K562 (cell line): ENCODE measurements around the gene SGPL1. TPM values are rescaled to one million over a fixed set of nuclear protein-coding genes. Genes with fewer than 3 reads are reported as not detected.

Experiments
- ATAC-seq: fragments of 200-7000 bp; cut with Tn5 transposase; 3 replicates; pipeline ENCODE4 v1.9.1; 2020; ENCODE audit warnings: moderate library complexity
- BruUV-seq: library from RNA; stranded (reverse); fragments of 400-500 nt; replicated peaks from 2 replicates; lab custom pipeline; 2021; lab: Mats Ljungman, UMichigan
- CTCF ChIA-PET: fragments of 300-600 bp; formaldehyde crosslinking; extraction: SDS; loops from one replicate; lab custom pipeline; 2021; ENCODE audit warnings: low intra/inter-chr PET ratio; lab: Yijun Ruan, JAX
- POLR2A ChIA-PET: fragments of 300-600, 350-650 bp; sonication (Branson Sonifier 250); formaldehyde crosslinking; extraction: SDS; loops from one replicate; lab custom pipeline; 2021; ENCODE audit warnings: antibody characterized with exemption, inconsistent platforms; lab: Yijun Ruan, JAX
- DNase-seq, 4 experiments: peaks; one replicate each; pipeline versions ENCODE4 v3.0.0 to v3.0.0-alpha.2; 2011 to 2018; ENCODE audit warnings: low spot score in 3 of 4, mixed read lengths in 3 of 4; ENCODE audit errors: extremely low read depth in 1 of 4
- FAIRE-seq: peaks from 2 replicates; lab custom pipeline; 2011; peaks lifted over from hg19 to GRCh38; lab: Jason Lieb, UNC
- H2AFZ ChIP-seq: 2 replicates; pipeline ENCODE4 v1.6.0; 2011; ENCODE audit warnings: low read depth, low read length, control low read depth, inconsistent platforms
- H3K27ac ChIP-seq: fragments of 200-600 bp; 3 replicates; pipeline ENCODE4 v1.8.0; 2011; ENCODE audit warnings: low read depth, mild to moderate bottlenecking, control low read depth, inconsistent platforms, low read length, moderate library complexity, mixed read lengths; ENCODE audit errors: extremely low read depth
- H3K27me3 ChIP-seq, 2 experiments: fragments of 300-600 bp in 1 of 2; 2 replicates in 1 of 2; 3 replicates in 1 of 2; pipeline versions ENCODE4 v1.6.0 to v1.8.0; 2011; ENCODE audit warnings: inconsistent platforms in 2 of 2, low read length in 2 of 2, mild to moderate bottlenecking in 1 of 2, mixed read lengths in 1 of 2, moderate library complexity in 1 of 2; ENCODE audit not compliant: control insufficient read depth in 2 of 2, insufficient read depth in 2 of 2
- H3K36me3 ChIP-seq: fragments of 300-600 bp; 3 replicates; pipeline ENCODE4 v1.8.0; 2011; ENCODE audit warnings: mild to moderate bottlenecking, low read length, inconsistent platforms; ENCODE audit not compliant: control insufficient read depth, insufficient read depth
- H3K4me1 ChIP-seq, 2 experiments: fragments of 200-600 bp in 1 of 2; replicated peaks in 1 of 2; 2 replicates in 1 of 2; 3 replicates in 1 of 2; pipeline versions ENCODE4 v1.5.1 to v1.8.0; 2011; ENCODE audit warnings: inconsistent platforms in 2 of 2, low read length in 2 of 2, mild to moderate bottlenecking in 1 of 2, mixed read lengths in 1 of 2, moderate library complexity in 1 of 2; ENCODE audit not compliant: control insufficient read depth in 2 of 2, insufficient read depth in 2 of 2
- H3K4me2 ChIP-seq: 2 replicates; pipeline ENCODE4 v1.6.1; 2011; ENCODE audit warnings: low read length, control low read depth, inconsistent platforms, mixed read lengths; ENCODE audit not compliant: insufficient read depth
- H3K4me3 ChIP-seq: fragments of 200-600 bp; sonication (generic), shearing (Covaris generic); 2 replicates; pipeline ENCODE4 v1.5.1; 2016; ENCODE audit warnings: control low read depth, inconsistent platforms
- H3K79me2 ChIP-seq: fragments of 200-600 bp; 3 replicates; pipeline ENCODE4 v1.8.0; 2011; ENCODE audit warnings: low read length, inconsistent platforms; ENCODE audit not compliant: control insufficient read depth, insufficient read depth
- H3K9ac ChIP-seq, 2 experiments: 2 replicates each; pipeline versions ENCODE4 v1.6.0 to v1.6.1; 2011; ENCODE audit warnings: low read depth in 2 of 2, low read length in 2 of 2, control low read depth in 1 of 2, inconsistent platforms in 1 of 2, mild to moderate bottlenecking in 1 of 2, mixed read lengths in 1 of 2; ENCODE audit not compliant: insufficient read depth in 1 of 2
- H3K9me1 ChIP-seq: one replicate; pipeline ENCODE4 v1.6.0; 2011; ENCODE audit warnings: inconsistent platforms, mild to moderate bottlenecking, low read length, moderate library complexity; ENCODE audit not compliant: control insufficient read depth, insufficient read depth
- H3K9me3 ChIP-seq: replicated peaks from 2 replicates; pipeline ENCODE4 v1.5.1; 2011; ENCODE audit warnings: low read depth, low read length, inconsistent platforms; ENCODE audit not compliant: control insufficient read depth, insufficient read depth
- H4K20me1 ChIP-seq: replicated peaks from 2 replicates; pipeline ENCODE4 v1.6.1; 2011; ENCODE audit warnings: low read length, inconsistent platforms, mixed read lengths; ENCODE audit not compliant: control insufficient read depth, insufficient read depth
- E2F5 ChIP-seq: sonication (generic); formaldehyde crosslinking; IDR thresholded peaks from 2 replicates; pipeline ENCODE4 v1.8.0; 2022; ENCODE audit warnings: mild to moderate bottlenecking, missing genetic modification reagents
- WGBS: fragments of 100-300 bp; shearing (Covaris generic); methylation state at CpG from one replicate; pipeline ENCODE4 v1.1.6; 2016; ENCODE audit warnings: low coverage, mixed read lengths; ENCODE audit not compliant: insufficient coverage; ENCODE audit errors: missing lambda C conversion rate; 5-methylcytosine and 5-hydroxymethylcytosine counted together
- in situ Hi-C: fragments of 300-500 bp; cut with MboI; formaldehyde crosslinking; loops from 4 replicates; pipeline ENCODE4 v1.15.0; 2018; ENCODE audit warnings: inconsistent platforms, mixed read lengths
- intact Hi-C: fragments of 100-400 bp; cut with micrococcal nuclease; formaldehyde crosslinking; loops from 2 replicates; pipeline ENCODE4 v1.14.2; 2022
- polyA plus RNA-seq, 8 experiments: library from polyadenylated mRNA; depleted of rRNA in 4 of 8; stranded (reverse) in 5 of 8; unstranded in 3 of 8; fragments of >200 nt; fragmentation: Nextera tagmentation in 2 of 8; fragmentation: Illumina TruSeq in 1 of 8; extraction: Ambion mirVana in 2 of 8; extraction: Trizol in 1 of 8; gene quantifications; 2 replicates each; pipeline versions ENCODE4 v1.2.1 to v1.2.3, GENCODE V29; 2011 to 2014; ENCODE audit warnings: inconsistent platforms in 1 of 8, missing spikeins in 1 of 8
- total RNA-seq, 7 experiments: library from RNA; depleted of rRNA in 6 of 7; stranded (reverse); fragments of >200 nt in 6 of 7; fragmentation: Illumina TruSeq in 2 of 7; extraction: Trizol in 2 of 7; gene quantifications; 2 replicates each; pipeline versions ENCODE4 v1.2.1 to v1.2.3, GENCODE V29; 2011 to 2021; ENCODE audit warnings: low replicate concordance in 1 of 7
- TF ChIP-seq, protein P1 (sequence below): fragments of 250-450 bp; sonication (Bioruptor Pico); IDR thresholded peaks from 2 replicates; pipeline ENCODE4 v1.4.0; 2020; ENCODE audit warnings: mild to moderate bottlenecking, moderate library complexity

SGPL1 gene
- total and polyA plus RNA-seq, 9 of the 15 experiments (the other 6 are each of a cell fraction or from before 2014, with no cell fraction given), result 6.0 to 18.0 (median 8.7) TPM

GRCh38 chr10:70780370-70780760 is 35.4 kb upstream of the SGPL1 start:
- Histone ChIP-seq H3K9me3 (no peaks in the 10 kb centered on the region), H3K9ac (peak overlapping the region in 1 of 2 experiments; percentile 76; a peak in 1 of 4 replicates), H3K79me2 (no peaks in the 10 kb centered on the region), H3K27me3 (peaks cover 4% of the 10 kb centered on the region in 2 experiments; a peak in 3 of 5 replicates), H3K4me2 (no peak overlapping the region; the same call in 1 of the 2 replicates), H4K20me1 (no peaks in the 10 kb centered on the region), H3K27ac (no peak overlapping the region), H3K4me3 (no peak overlapping the region), H2AFZ (peak overlapping the region; percentile 40; the same call in 1 of the 2 replicates), H3K36me3 (no peaks in the 10 kb centered on the region), H3K9me1 (no peaks in the 10 kb centered on the region), H3K4me1 (peaks cover 11 to 14% of the 10 kb centered on the region in 2 experiments; a peak in 4 of 5 replicates)
- no peak for ATAC-seq
- WGBS, result 40% methylated on average over 9 of the region's 9 CpGs
- ChIA-PET CTCF (interaction anchor here (0.5 kb wide), 1 partner anchor 236 kb away, joined by 4 read pairs; no protein-coding TSS in a partner anchor), POLR2A (interaction anchor here (1.1 kb wide), 1 partner anchor 10 kb away, joined by 3 read pairs; no protein-coding TSS in a partner anchor)
- intact Hi-C loops, result no loop called here
- DNase-seq, result no peak
- in situ Hi-C loops, result no loop called here
- no peak for FAIRE-seq
- TF ChIP-seq, protein P1, sequence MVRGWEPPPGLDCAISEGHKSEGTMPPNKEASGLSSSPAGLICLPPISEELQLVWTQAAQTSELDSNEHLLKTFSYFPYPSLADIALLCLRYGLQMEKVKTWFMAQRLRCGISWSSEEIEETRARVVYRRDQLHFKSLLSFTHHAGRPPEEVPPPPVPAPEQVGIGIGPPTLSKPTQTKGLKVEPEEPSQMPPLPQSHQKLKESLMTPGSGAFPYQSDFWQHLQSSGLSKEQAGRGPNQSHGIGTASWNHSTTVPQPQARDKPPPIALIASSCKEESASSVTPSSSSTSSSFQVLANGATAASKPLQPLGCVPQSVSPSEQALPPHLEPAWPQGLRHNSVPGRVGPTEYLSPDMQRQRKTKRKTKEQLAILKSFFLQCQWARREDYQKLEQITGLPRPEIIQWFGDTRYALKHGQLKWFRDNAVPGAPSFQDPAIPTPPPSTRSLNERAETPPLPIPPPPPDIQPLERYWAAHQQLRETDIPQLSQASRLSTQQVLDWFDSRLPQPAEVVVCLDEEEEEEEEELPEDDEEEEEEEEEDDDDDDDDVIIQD (CRISPR knock-in tag), result 0 out of 2 replicates have a peak, but pooled peaks have one; percentile 17
- TF ChIP-seq E2F5 (CRISPR knock-in tag), result no peak
- no TSS peak for BruUV-seq
